Panc1 (cell line): ENCODE results near the gene NBEAL1. TPM values are rescaled to one million over a fixed set of nuclear protein-coding genes. Genes with fewer than 3 reads are reported as not detected.

Experiments
- ATAC-seq: fragments of 200-7000 bp; cut with Tn5 transposase; 2 replicates; pipeline ENCODE4 v1.9.1; 2020; ENCODE audit warnings: mild to moderate bottlenecking, moderate library complexity
- BruUV-seq: library from RNA; stranded (reverse); fragments of 400-500 nt; replicated peaks from 2 replicates; lab custom pipeline; 2021; lab: Mats Ljungman, UMichigan
- CTCF ChIA-PET: fragments of 300-600 bp; sonication (Branson Sonifier 250); formaldehyde crosslinking; loops from one replicate; lab custom pipeline; 2022; ENCODE audit warnings: antibody characterized with exemption; lab: Charles Lee
- POLR2A ChIA-PET: fragments of 300-600 bp; sonication (Branson Sonifier 250); formaldehyde crosslinking; loops from one replicate; lab custom pipeline; 2022; ENCODE audit warnings: antibody characterized with exemption; lab: Charles Lee
- DNase-seq: peaks from one replicate; pipeline ENCODE4 v3.0.0-alpha.2; 2010; ENCODE audit warnings: low read depth, low spot score
- H3K27ac ChIP-seq: 2 replicates; pipeline ENCODE4 v1.5.1; 2011; ENCODE audit warnings: mild to moderate bottlenecking, low read length, inconsistent platforms
- H3K27me3 ChIP-seq: fragments of 200-500 bp; sonication (Bioruptor generic); 2 replicates; pipeline ENCODE4 v1.6.0; 2014; ENCODE audit warnings: low read length, inconsistent platforms; ENCODE audit not compliant: control insufficient read depth, insufficient read depth
- H3K36me3 ChIP-seq: fragments of 200-500 bp; sonication (Bioruptor generic); 2 replicates; pipeline ENCODE4 v1.5.1; 2014; ENCODE audit warnings: inconsistent platforms, mild to moderate bottlenecking, low read length, moderate library complexity; ENCODE audit not compliant: control insufficient read depth, insufficient read depth
- H3K4me1 ChIP-seq: 2 replicates; pipeline ENCODE4 v1.5.1; 2011; ENCODE audit warnings: inconsistent platforms, mild to moderate bottlenecking, low read length, moderate library complexity; ENCODE audit not compliant: control insufficient read depth, insufficient read depth
- H3K4me3 ChIP-seq, 2 experiments: 2 replicates each; pipeline ENCODE4 v1.5.1; 2011 to 2012; ENCODE audit warnings: low read depth in 2 of 2, low read length in 2 of 2, mild to moderate bottlenecking in 2 of 2, inconsistent platforms in 1 of 2, moderate library complexity in 1 of 2
- H3K9me3 ChIP-seq: fragments of 200-500 bp; sonication (Bioruptor generic); 2 replicates; pipeline ENCODE4 v1.5.1; 2014; ENCODE audit warnings: low read depth, mild to moderate bottlenecking, inconsistent platforms, low read length, moderate library complexity; ENCODE audit not compliant: control insufficient read depth, insufficient read depth
- CTCF ChIP-seq: fragments of 450-650 bp; IDR thresholded peaks from 2 replicates; pipeline ENCODE4 v1.5.1; 2017; ENCODE audit warnings: mild to moderate bottlenecking
- POLR2AphosphoS5 ChIP-seq: IDR thresholded peaks from 2 replicates; pipeline ENCODE4 v1.6.1; 2012; ENCODE audit warnings: mild to moderate bottlenecking, low read depth, low read length, moderate library complexity
- REST ChIP-seq, 2 experiments: IDR thresholded peaks; 2 replicates each; pipeline ENCODE4 v1.6.1; 2011 to 2012; ENCODE audit warnings: low read depth in 2 of 2, control low read depth in 1 of 2, low read length in 1 of 2, mild to moderate bottlenecking in 1 of 2, moderate library complexity in 1 of 2; ENCODE audit not compliant: insufficient read depth in 1 of 2
- SIN3A ChIP-seq: IDR thresholded peaks from 2 replicates; pipeline ENCODE4 v1.6.1; 2012; ENCODE audit warnings: low read depth, mild to moderate bottlenecking, low read length, moderate library complexity, borderline replicate concordance; ENCODE audit not compliant: insufficient read depth
- TCF7L2 ChIP-seq: IDR thresholded peaks from 2 replicates; pipeline ENCODE4 v1.6.1; 2011; ENCODE audit warnings: mild to moderate bottlenecking, low read depth, low read length, inconsistent platforms
- in situ Hi-C: cut with HindIII; loops from 2 replicates; pipeline ENCODE4 v1.10.0; 2016; ENCODE audit warnings: low sequenced_read_pairs, low pct_unique_long_range_greater_than_20kb
- intact Hi-C: fragments of 100-400 bp; cut with micrococcal nuclease; formaldehyde crosslinking; loops from one replicate; pipeline ENCODE4 v1.10.0; 2022; ENCODE audit not compliant: unreplicated experiment
- total RNA-seq: library from RNA; stranded (reverse); gene quantifications from one replicate; pipeline ENCODE4 v1.2.1, GENCODE V29; 2021; ENCODE audit not compliant: unreplicated experiment

Gene NBEAL1
- total RNA-seq, 1 experiment from 2014 or later: 26.1 TPM

- BruUV-seq: no TSS peak
- intact Hi-C loops: no loop called here
- in situ Hi-C loops: no loop called here
- H3K27me3 ChIP-seq: no peaks in the 10 kb centered on the region
- CTCF ChIA-PET: interaction anchor here (0.6 kb wide), 1 partner anchor 170 kb away, joined by 6 read pairs; no protein-coding TSS in a partner anchor
- TF ChIP-seq SIN3A (no peak), TCF7L2 (no peak), CTCF (no peak), REST (IDR thresholded peaks at IDR 0.05; ENCODE audit: insufficient read depth in 1 of 2, low read depth in 2 of 2, low read length in 1 of 2) (no peak), POLR2AphosphoS5 (no peak)
- H3K27ac ChIP-seq: no peak overlapping the region
- H3K9me3 ChIP-seq: no peaks in the 10 kb centered on the region
- no peaks in the 10 kb centered on the region for H3K4me1 ChIP-seq
- ATAC-seq: no peak; the same call in 1 of the 2 replicates
- H3K36me3 ChIP-seq: no peaks in the 10 kb centered on the region
- no peak overlapping the region for H3K4me3 ChIP-seq
- POLR2A ChIA-PET: interaction anchor here (0.6 kb wide), 2 partner anchors 52 to 438 kb away, joined by 3 to 4 read pairs; no protein-coding TSS in a partner anchor
- no peak for DNase-seq
These were observed 246.9 kb downstream of the NBEAL1 start for GRCh38 chr2:203261326-203262159.

Other genes starting within 250 kb of the NBEAL1 start
- 6.4 TPM for gene ICA1L, start 143.1 kb upstream of the NBEAL1 start, total RNA-seq
- gene WDR12, start 103.2 kb upstream of the NBEAL1 start, total RNA-seq: 100 TPM
- 8.0 TPM for gene CARF, start 102.6 kb upstream of the NBEAL1 start, total RNA-seq
- 19.8 TPM for gene CYP20A1, start 224.1 kb downstream of the NBEAL1 start, total RNA-seq